ENCODE results near the gene KANK4.

The KANK4 gene

GRCh38 chr1:62304515-62304914, 14.7 kb downstream of the KANK4 start:
- DNase-seq: no peak

- no peak for DNase-seq
Measured at GRCh38 chr1:62301726-62302390, 17.4 kb downstream of the KANK4 start.

GRCh38 chr1:62299426-62300200, 19.6 kb downstream of the KANK4 start:
- no peak for DNase-seq

GRCh38 chr1:62295921-62296491, 23.2 kb downstream of the KANK4 start:
- DNase-seq: peak; percentile 88

GRCh38 chr1:62294261-62294660, 25.0 kb downstream of the KANK4 start:
- peak; percentile 40 for DNase-seq

- no peak for DNase-seq
Measured at GRCh38 chr1:62288662-62289061, 30.6 kb downstream of the KANK4 start.

- DNase-seq: no peak
Measured at GRCh38 chr1:62288224-62288623, 31.0 kb downstream of the KANK4 start.

- DNase-seq: peak; percentile 27
Measured at GRCh38 chr1:62286786-62287224, 32.4 kb downstream of the KANK4 start.

GRCh38 chr1:62285984-62286785, 33.0 kb downstream of the KANK4 start:
- DNase-seq: no peak

- no peak for DNase-seq
Measured at GRCh38 chr1:62285440-62285839, 33.8 kb downstream of the KANK4 start.

GRCh38 chr1:62283986-62284385, 35.2 kb downstream of the KANK4 start:
- no peak for DNase-seq

GRCh38 chr1:62282909-62283755, 36.1 kb downstream of the KANK4 start:
- DNase-seq: no peak

- peak; percentile 77 for DNase-seq
Measured at GRCh38 chr1:62281922-62282555, 37.2 kb downstream of the KANK4 start.

- no peak for DNase-seq
Measured at GRCh38 chr1:62280960-62281465, 38.2 kb downstream of the KANK4 start.

GRCh38 chr1:62280150-62280549, 39.1 kb downstream of the KANK4 start:
- no peak for DNase-seq

- no peak for DNase-seq
Measured at GRCh38 chr1:62276791-62277190, 42.4 kb downstream of the KANK4 start.

- DNase-seq: no peak
Measured at GRCh38 chr1:62274496-62275485, 44.4 kb downstream of the KANK4 start.

- DNase-seq: no peak
Measured at GRCh38 chr1:62273953-62274352, 45.3 kb downstream of the KANK4 start.

GRCh38 chr1:62271948-62272728, 47.1 kb downstream of the KANK4 start:
- peak; percentile 64 for DNase-seq

Measured in fibroblast of skin of right biceps (primary cell).